NCI-H1105 treated with DMSO at 0.1 percent for 48 hours (cell line): ENCODE results near the gene APPBP2.

Experiments used
- DNase-seq: peaks from one replicate; lab custom pipeline; 2025; lab: John Stamatoyannopoulos, UW

APPBP2 gene

DNA sequence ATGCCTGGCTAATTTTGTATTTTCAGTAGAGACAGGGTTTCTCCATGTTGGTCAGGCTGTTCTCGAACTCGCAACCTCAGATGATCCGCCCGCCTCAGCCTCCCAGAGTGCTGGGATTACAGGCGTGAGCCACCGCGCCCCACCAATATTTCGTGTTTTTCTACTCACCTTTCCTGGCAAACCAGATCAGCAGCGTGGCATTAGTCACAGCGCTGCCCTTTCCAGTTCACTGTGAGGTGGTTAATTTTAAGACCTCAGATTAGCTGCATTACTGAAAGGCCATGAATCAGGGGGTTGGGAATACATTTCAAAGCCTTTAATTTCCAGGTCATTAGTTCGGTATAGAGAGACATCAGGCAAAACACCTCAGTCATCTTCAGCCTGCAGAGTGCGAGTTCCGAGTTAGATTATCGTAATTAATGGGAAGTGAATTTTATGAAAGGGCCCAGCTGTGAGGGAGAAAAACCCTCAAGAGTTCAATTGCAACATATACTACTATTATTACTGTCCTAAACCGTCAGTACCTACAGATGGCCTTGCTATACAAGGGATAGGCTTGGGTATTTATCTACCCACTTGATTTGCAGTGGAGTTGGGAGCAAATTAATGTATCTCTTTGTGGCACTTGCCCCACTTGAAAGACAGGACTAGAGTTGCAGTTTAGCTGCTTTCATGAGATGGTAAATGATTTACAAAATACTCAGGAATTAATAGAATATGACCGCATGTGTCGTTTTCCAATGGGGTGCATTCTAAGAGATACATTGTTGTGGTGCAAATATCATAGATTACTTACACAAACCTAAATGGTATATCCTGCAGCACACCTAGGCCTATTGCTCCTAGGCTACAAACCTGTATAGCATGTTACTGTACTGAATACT is 132.0 kb downstream of the APPBP2 start:
- DNase-seq = no peak
